Measurements from ENCODE around the gene XPO1.

DNA sequence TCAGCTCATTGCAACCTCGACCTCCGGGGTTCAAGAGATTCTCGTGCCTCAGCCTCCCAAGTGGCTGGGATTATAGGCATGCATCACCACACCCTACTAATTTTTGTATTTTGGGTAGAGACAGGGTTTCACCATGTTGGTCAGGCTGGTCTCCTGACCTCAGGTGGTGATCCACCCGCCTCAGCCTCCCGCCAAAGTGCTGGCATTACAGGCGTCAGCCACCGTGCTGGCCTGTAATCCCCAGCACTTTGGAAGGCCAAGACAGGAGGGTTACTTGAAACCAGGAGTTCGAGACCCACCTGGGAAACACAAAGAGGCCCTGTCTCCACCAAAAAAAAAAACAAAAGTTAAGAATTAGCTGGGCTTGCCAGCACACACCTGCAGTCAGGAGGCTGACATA, 85.8 kb downstream of the XPO1 start:
- TF ChIP-seq POLR2AphosphoS5 (IDR thresholded peaks at IDR 0.05), result no peak
- TF ChIP-seq, protein P1, sequence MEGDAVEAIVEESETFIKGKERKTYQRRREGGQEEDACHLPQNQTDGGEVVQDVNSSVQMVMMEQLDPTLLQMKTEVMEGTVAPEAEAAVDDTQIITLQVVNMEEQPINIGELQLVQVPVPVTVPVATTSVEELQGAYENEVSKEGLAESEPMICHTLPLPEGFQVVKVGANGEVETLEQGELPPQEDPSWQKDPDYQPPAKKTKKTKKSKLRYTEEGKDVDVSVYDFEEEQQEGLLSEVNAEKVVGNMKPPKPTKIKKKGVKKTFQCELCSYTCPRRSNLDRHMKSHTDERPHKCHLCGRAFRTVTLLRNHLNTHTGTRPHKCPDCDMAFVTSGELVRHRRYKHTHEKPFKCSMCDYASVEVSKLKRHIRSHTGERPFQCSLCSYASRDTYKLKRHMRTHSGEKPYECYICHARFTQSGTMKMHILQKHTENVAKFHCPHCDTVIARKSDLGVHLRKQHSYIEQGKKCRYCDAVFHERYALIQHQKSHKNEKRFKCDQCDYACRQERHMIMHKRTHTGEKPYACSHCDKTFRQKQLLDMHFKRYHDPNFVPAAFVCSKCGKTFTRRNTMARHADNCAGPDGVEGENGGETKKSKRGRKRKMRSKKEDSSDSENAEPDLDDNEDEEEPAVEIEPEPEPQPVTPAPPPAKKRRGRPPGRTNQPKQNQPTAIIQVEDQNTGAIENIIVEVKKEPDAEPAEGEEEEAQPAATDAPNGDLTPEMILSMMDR (IDR thresholded peaks at IDR 0.05), result no peak
- TF ChIP-seq POLR2A (IDR thresholded peaks at IDR 0.05), result no peak

Data from transverse colon (tissue), 4 donors.